HG02870 (cell line): ENCODE measurements around the gene MRPL53.

Experiments used
- ATAC-seq: cut with Tn5 transposase; IDR thresholded peaks from one replicate; pipeline ENCODE4 v1.9.1; 2021; ENCODE audit warnings: mild to moderate bottlenecking, moderate library complexity; ENCODE audit not compliant: unreplicated experiment

MRPL53 gene

GRCh38 chr2:74429487-74430451 is 42.7 kb downstream of the MRPL53 start:
- no peak for ATAC-seq

DNA sequence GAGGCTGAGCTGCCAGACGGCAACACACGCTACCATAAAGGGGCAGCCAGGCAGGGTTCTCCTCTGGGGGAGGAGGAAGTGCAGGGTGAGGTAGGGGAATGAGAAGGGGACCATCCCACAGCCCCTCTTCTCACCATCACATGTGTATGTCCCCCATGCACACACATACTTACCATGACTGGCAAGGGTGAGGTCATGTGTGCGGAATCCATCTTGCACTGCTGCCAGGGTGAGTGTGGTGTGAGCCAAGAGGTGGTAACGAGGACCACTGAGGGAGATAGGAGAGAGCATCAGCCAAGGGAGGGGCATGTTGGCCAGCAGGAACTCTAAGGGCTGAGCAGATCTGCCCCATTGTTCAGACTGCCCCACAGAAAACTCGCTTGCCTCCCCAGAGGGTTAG is 43.8 kb downstream of the MRPL53 start:
- ATAC-seq, result no peak

DNA sequence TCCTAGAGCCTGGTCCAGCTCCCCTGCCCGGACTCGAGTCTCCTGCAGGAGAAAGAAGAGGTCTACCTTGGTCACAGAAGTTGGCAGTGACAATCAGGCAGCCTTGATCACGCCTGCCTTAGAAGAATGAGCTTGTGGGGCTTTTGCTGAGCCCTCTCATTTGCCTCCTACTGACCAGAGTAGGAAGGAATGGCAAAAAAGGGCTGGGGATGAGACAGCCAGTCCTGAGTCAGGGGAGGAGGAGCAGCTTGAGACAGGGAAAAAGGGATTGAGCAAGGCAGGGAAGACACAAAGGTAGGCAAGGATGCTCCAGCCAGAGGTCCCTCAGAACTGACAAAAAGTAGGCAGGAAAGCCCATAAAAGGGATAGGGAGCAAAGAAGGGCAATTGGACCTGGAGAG is 44.9 kb downstream of the MRPL53 start:
- ATAC-seq, result no peak

DNA sequence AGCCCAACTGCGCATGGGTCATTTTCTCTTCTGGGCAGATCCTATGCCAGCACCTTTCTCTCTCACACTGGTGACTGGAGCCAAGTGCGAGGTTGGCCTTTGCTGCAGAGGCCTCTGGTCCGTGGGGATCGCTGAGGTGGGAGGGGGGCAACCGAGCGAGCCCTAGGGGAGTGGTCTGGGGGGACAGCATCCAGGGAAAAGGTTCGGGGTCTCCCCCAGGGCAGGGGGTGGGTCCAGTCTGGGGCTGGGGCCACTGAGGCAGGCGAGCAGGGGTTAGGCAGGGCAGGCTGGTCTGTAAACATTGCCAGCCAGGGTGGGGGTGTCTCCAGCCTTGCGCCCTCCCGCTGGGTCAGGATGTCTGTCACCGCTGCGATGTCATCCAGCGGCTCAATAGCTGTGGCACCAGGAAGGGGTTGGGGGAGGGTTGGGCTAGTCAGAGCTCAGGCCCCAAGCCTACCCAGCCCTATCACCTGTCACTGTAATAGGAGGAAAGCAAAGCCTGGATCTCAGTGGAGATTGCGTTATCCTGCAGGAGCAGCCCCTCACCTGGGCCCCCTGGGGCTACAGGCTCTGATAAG is 46.2 kb downstream of the MRPL53 start:
- no peak for ATAC-seq

DNA sequence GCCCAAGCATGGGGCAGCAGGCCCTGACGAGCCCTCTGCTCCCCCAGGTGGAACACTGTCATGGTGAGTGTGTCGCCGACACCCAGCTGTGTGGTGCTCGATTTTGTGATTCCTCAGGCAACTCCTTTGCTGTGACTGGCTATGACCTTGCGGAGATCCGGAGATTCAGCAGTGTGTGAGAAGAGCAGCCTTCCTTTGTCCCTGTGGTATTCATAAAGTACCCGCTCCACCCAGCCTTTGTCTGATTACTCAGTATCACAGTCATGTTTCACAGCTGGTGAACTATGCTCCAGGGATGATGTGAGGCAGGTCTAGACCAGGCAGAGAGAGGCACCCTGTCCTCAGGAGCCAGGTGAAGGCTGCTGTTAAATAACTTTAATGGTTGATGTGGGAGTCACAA is 47.0 kb downstream of the MRPL53 start:
- no peak for ATAC-seq

DNA sequence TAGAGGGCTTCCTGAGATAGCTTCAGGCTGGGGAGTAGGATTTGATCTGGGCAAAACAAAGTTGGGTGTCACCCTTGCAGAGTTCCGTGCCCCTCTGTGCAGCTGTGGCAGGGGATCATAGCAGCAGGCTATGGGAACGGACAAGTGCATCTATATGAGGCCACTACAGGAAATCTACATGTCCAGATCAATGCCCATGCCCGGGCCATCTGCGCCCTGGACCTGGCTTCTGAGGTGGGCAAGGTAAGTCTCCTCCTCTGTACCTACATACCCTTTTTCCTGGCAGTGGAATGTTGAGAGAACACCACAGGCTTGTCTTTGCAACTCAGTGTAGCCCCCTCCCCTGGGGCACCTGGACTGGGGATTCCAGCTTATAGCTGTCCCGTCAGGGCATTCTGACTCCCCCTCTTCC is 47.5 kb downstream of the MRPL53 start:
- no peak for ATAC-seq

- no peak for ATAC-seq
Measured at GRCh38 chr2:74424139-74424992, 48.1 kb downstream of the MRPL53 start.

DNA sequence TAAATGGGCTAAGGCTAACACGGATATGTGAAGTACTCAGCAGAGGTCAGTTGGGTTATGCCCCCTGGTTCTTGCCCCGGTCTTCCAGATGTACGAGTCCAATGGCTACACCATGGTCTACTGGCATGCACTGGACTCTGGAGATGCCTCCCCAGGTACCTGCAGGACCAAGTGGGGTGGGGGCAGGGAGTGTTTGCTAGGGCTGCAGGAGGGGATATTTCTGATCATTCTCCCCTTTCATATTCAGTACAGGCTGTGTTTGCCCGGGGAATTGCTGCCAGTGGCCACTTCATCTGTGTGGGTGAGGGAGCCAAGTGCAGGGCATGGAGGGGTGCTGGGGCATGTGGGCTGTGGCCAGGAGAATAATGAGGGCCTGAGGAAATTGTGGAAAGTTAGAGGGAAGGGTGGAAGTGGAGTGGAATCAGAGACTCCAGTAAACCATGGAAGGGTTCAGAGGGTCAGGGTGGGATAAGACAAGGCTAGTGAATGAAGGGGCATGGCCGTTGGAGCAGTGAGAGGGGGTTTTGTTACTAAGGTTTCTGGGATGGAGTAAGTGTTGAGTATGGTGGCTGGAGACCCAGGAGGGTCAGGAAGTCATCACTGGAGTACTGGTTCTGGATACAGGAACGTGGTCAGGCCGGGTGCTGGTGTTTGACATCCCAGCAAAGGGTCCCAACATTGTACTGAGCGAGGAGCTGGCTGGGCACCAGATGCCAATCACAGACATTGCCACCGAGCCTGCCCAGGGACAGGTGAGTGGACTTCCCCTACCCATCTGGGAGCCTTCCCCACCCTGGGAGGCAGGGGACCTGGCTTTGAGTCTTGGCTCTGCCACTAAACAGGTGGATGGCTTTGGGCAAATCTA is 49.0 kb downstream of the MRPL53 start:
- no peak for ATAC-seq
